Aorta (tissue), 5 donors: ENCODE data around the gene SLC22A4. TPM values are rescaled to one million over a fixed set of nuclear protein-coding genes. Genes with fewer than 3 reads are reported as not detected.

Experiments
- ATAC-seq: fragments of 200-7000 bp; cut with Tn5 transposase; one replicate; pipeline ENCODE4 v1.9.1; 2022; ENCODE audit warnings: moderate library complexity; ENCODE audit not compliant: low FRiP score
- DNase-seq, 2 donors: peaks; one replicate each; pipeline ENCODE4 v3.0.0-alpha.2; 2020
- H3K27ac ChIP-seq, 2 donors: one replicate each; pipeline ENCODE4 v1.5.1; 2013; ENCODE audit warnings: low read length in 2 of 2, mild to moderate bottlenecking in 2 of 2, moderate library complexity in 2 of 2, control low read depth in 1 of 2, inconsistent platforms in 1 of 2, low read depth in 1 of 2
- H3K27me3 ChIP-seq, 2 donors: one replicate each; pipeline ENCODE4 v1.6.1; 2013; ENCODE audit warnings: control low read depth in 1 of 2, low read length in 1 of 2, mild to moderate bottlenecking in 1 of 2, moderate library complexity in 1 of 2; ENCODE audit not compliant: insufficient read depth in 2 of 2, control insufficient read depth in 1 of 2
- H3K36me3 ChIP-seq, 2 donors: one replicate each; pipeline ENCODE4 v1.6.1; 2013; ENCODE audit warnings: control low read depth in 1 of 2, low read length in 1 of 2, mild to moderate bottlenecking in 1 of 2; ENCODE audit not compliant: insufficient read depth in 2 of 2, control insufficient read depth in 1 of 2
- H3K4me1 ChIP-seq, 2 donors: one replicate each; pipeline ENCODE4 v1.6.1; 2013; ENCODE audit warnings: low read length in 2 of 2, control low read depth in 1 of 2, mild to moderate bottlenecking in 1 of 2, moderate library complexity in 1 of 2; ENCODE audit not compliant: insufficient read depth in 2 of 2, control insufficient read depth in 1 of 2
- H3K4me3 ChIP-seq, 2 donors: one replicate each; pipeline ENCODE4 v1.5.1; 2013; ENCODE audit warnings: low read length in 2 of 2, control low read depth in 1 of 2, mild to moderate bottlenecking in 1 of 2
- H3K9me3 ChIP-seq: one replicate; pipeline ENCODE4 v1.6.1; 2013; ENCODE audit warnings: mild to moderate bottlenecking, low read length; ENCODE audit not compliant: control insufficient read depth
- WGBS, 2 donors: extraction: QIAGEN DNeasy Blood & Tissue Kit; methylation state at CpG; one replicate each; pipeline ENCODE4 v1.1.7; 2013; 5-methylcytosine and 5-hydroxymethylcytosine counted together
- intact Hi-C, 2 donors: fragments of 100-400 bp; cut with DNase I; formaldehyde crosslinking; loops; one replicate each; pipeline versions ENCODE4 v1.14.2 to v1.15.0; 2022
- polyA plus RNA-seq, 2 donors: library from polyadenylated mRNA; stranded (reverse); fragments of 200-250 nt; gene quantifications; one replicate each; pipeline ENCODE4 v1.2.3, GENCODE V29; 2013
- total RNA-seq, 2 donors: library from RNA; stranded (reverse); fragmentation: NEBNext Ultra II Directional; extraction: Animal tissue kit (Norgen Biotek cat#: 25700); gene quantifications; one replicate each; pipeline ENCODE4 v1.2.1, GENCODE V29; 2021
- donor health status: healthy with polysubstance abuse.
- donor health status: Bipolar disorder and iron deficiency.
- donor health status: DM: no; HTN: no; CAD: no.
- donor health status: DM: no; HTN: no; CAD: no.
- donor health status: DM: yes; HTN: yes; CAD: no.

The SLC22A4 gene
- total and polyA plus RNA-seq, 4 donors = 1.3 to 5.5 (median 3.1) TPM

- no peaks in the 10 kb centered on the region for H3K27me3 ChIP-seq
- peaks cover 4 to 5% of the 10 kb centered on the region in 2 donors for H3K4me1 ChIP-seq
- intact Hi-C loops = loop anchor here in 1 of 2 donors (5.0 kb wide), 1 partner anchor 61 kb away; no protein-coding TSS in a partner anchor
- ATAC-seq (no peak), DNase-seq (no peak)
- no peak overlapping the region for H3K4me3 ChIP-seq
- H3K27ac ChIP-seq = no peak overlapping the region
- H3K9me3 ChIP-seq = no peaks in the 10 kb centered on the region
- WGBS, 2 donors = 91 to 96% methylated on average over 1 of the region's 1 CpG
- no peaks in the 10 kb centered on the region for H3K36me3 ChIP-seq
Measured at GRCh38 chr5:132358775-132359174, 64.6 kb downstream of the SLC22A4 start.

- no peak overlapping the region for H3K27ac ChIP-seq
- H3K36me3 ChIP-seq = no peaks in the 10 kb centered on the region
- no peaks in the 10 kb centered on the region for H3K27me3 ChIP-seq
- peaks cover 4 to 9% of the 10 kb centered on the region in 2 donors for H3K4me1 ChIP-seq
- no peak for ATAC-seq
- no peak overlapping the region for H3K4me3 ChIP-seq
- no peak for DNase-seq
- H3K9me3 ChIP-seq = no peaks in the 10 kb centered on the region
- 98% methylated on average over 2 of the region's 2 CpGs for WGBS, 2 donors
- intact Hi-C loops = loop anchor here in 1 of 2 donors (5.0 kb wide), 1 partner anchor 70 kb away; the partner anchor contains the start of gene SLC22A4
Measured at GRCh38 chr5:132362086-132362485, 67.9 kb downstream of the SLC22A4 start.

GRCh38 chr5:132363431-132364112 is 69.4 kb downstream of the SLC22A4 start:
- Histone ChIP-seq H3K4me3 (no peak overlapping the region), H3K36me3 (no peaks in the 10 kb centered on the region), H3K27ac (peak overlapping the region; percentile 43 to 51), H3K4me1 (peaks cover 4 to 9% of the 10 kb centered on the region in 2 donors), H3K9me3 (no peaks in the 10 kb centered on the region), H3K27me3 (no peaks in the 10 kb centered on the region)
- intact Hi-C loops = loop anchor here in 1 of 2 donors (5.0 kb wide), 1 partner anchor 71 kb away; the partner anchor contains the start of gene SLC22A4
- ATAC-seq = peak; percentile 73
- 4 to 6% methylated on average over 7 of the region's 7 CpGs for WGBS, 2 donors
- DNase-seq = no peak

GRCh38 chr5:132364319-132364718 is 70.1 kb downstream of the SLC22A4 start:
- Histone ChIP-seq H3K27ac (peak overlapping the region in 1 of 2 donors; percentile 82), H3K9me3 (no peaks in the 10 kb centered on the region), H3K36me3 (no peaks in the 10 kb centered on the region), H3K4me3 (no peak overlapping the region), H3K4me1 (peaks cover 4 to 9% of the 10 kb centered on the region in 2 donors), H3K27me3 (no peaks in the 10 kb centered on the region)
- ATAC-seq (peak; percentile 88), DNase-seq (no peak)
- 0 to 4% methylated on average over 1 of the region's 1 CpG for WGBS, 2 donors
- intact Hi-C loops = loop anchor here in 1 of 2 donors (5.0 kb wide), 1 partner anchor 72 kb away; the partner anchor contains the start of gene SLC22A4

GRCh38 chr5:132365213-132365612 is 71.0 kb downstream of the SLC22A4 start:
- no peaks in the 10 kb centered on the region for H3K9me3 ChIP-seq
- peaks cover 4 to 9% of the 10 kb centered on the region in 2 donors for H3K4me1 ChIP-seq
- 85 to 86% methylated on average over 6 of the region's 6 CpGs for WGBS, 2 donors
- no peaks in the 10 kb centered on the region for H3K36me3 ChIP-seq
- no peak for ATAC-seq
- H3K4me3 ChIP-seq = no peak overlapping the region
- no peak for DNase-seq
- intact Hi-C loops = loop anchor here in 1 of 2 donors (5.0 kb wide), 1 partner anchor 93 kb away; no protein-coding TSS in a partner anchor
- H3K27me3 ChIP-seq = no peaks in the 10 kb centered on the region
- no peak overlapping the region for H3K27ac ChIP-seq

GRCh38 chr5:132368186-132368585 is 74.0 kb downstream of the SLC22A4 start:
- no peak overlapping the region for H3K4me3 ChIP-seq
- ATAC-seq = no peak
- H3K27ac ChIP-seq = no peak overlapping the region
- 48 to 51% methylated on average over 4 of the region's 4 CpGs for WGBS, 2 donors
- intact Hi-C loops = loop anchor here in 1 of 2 donors (5.0 kb wide), 1 partner anchor 96 kb away; no protein-coding TSS in a partner anchor
- H3K27me3 ChIP-seq = no peaks in the 10 kb centered on the region
- peaks cover 3 to 11% of the 10 kb centered on the region in 2 donors for H3K4me1 ChIP-seq
- no peaks in the 10 kb centered on the region for H3K36me3 ChIP-seq
- no peak for DNase-seq
- H3K9me3 ChIP-seq = no peaks in the 10 kb centered on the region

GRCh38 chr5:132369007-132369473 is 74.8 kb downstream of the SLC22A4 start:
- ATAC-seq (no peak), DNase-seq (no peak)
- intact Hi-C loops = loop anchor here in 1 of 2 donors (5.0 kb wide), 1 partner anchor 97 kb away; no protein-coding TSS in a partner anchor
- Histone ChIP-seq H3K36me3 (no peaks in the 10 kb centered on the region), H3K4me3 (peak overlapping the region; percentile 58 to 91), H3K27me3 (no peaks in the 10 kb centered on the region), H3K27ac (peak overlapping the region; percentile 1 to 90), H3K9me3 (no peaks in the 10 kb centered on the region), H3K4me1 (peaks cover 0 to 4% of the 10 kb centered on the region in 2 donors)
- WGBS, 2 donors = 6 to 7% methylated on average over 9 of the region's 9 CpGs

GRCh38 chr5:132369474-132370180 is 75.4 kb downstream of the SLC22A4 start, which contains the start of gene SLC22A5:
TSS of gene SLC22A5 (plus strand) at chr5:132369710. CDS start at chr5:132369973, 263 bp downstream.
- intact Hi-C loops = loop anchor here in 1 of 2 donors (5.0 kb wide), 1 partner anchor 97 kb away; no protein-coding TSS in a partner anchor
- H3K27me3 ChIP-seq = no peaks in the 10 kb centered on the region
- peak; percentile 67 to 87 for DNase-seq

More at GRCh38 chr5:132369474-132370180, 75.4 kb downstream of the SLC22A4 start, which contains the start of gene SLC22A5:
- 0% methylated on average over 76 to 83 of the region's 83 CpGs for WGBS, 2 donors
- Histone ChIP-seq H3K27ac (peak within 1 kb of the TSS; percentile 1 to 90), H3K36me3 (no peaks in the 10 kb centered on the region), H3K4me1 (peaks cover 0 to 3% of the 10 kb centered on the region in 2 donors), H3K4me3 (peak within 1 kb of the TSS; percentile 58 to 91), H3K9me3 (no peaks in the 10 kb centered on the region)
- ATAC-seq = peak; percentile 81
